SK-N-SH (cell line): ENCODE results near the gene TBC1D19. TPM values are rescaled to one million over a fixed set of nuclear protein-coding genes. Genes with fewer than 3 reads are reported as not detected.

Experiments
- CTCF ChIA-PET: fragments of 300-600, 350-600 bp; formaldehyde crosslinking; extraction: SDS; loops from one replicate; lab custom pipeline; 2021; lab: Yijun Ruan, JAX
- POLR2A ChIA-PET: fragments of 350-600 bp; sonication (Branson Sonifier 250); formaldehyde crosslinking; extraction: SDS; loops from one replicate; lab custom pipeline; 2020; ENCODE audit warnings: antibody characterized with exemption, inconsistent platforms; lab: Yijun Ruan, JAX
- DNase-seq: peaks from one replicate; pipeline ENCODE4 v3.0.0; 2012
- H2AFZ ChIP-seq: fragments of 200-600 bp; sonication (generic); 2 replicates; pipeline ENCODE4 v1.8.1; 2016; ENCODE audit warnings: antibody characterized with exemption, mild to moderate bottlenecking, low read depth
- H3F3A ChIP-seq: fragments of 200-600 bp; sonication (generic); replicated peaks from 2 replicates; pipeline ENCODE3; 2016; ENCODE audit warnings: antibody characterized with exemption, mild to moderate bottlenecking; ENCODE audit not compliant: insufficient read depth
- H3K27ac ChIP-seq, 2 experiments: fragments of 200-500 bp in 1 of 2; fragments of 200-600 bp in 1 of 2; sonication (Bioruptor generic) in 1 of 2; sonication (generic), shearing (Covaris generic) in 1 of 2; 2 replicates each; pipeline versions ENCODE4 v1.5.1 to v1.6.1; 2014 to 2016; ENCODE audit warnings: low read depth in 2 of 2, inconsistent platforms in 1 of 2, low read length in 1 of 2, mild to moderate bottlenecking in 1 of 2, mixed read lengths in 1 of 2
- H3K27me3 ChIP-seq: fragments of 200-600 bp; sonication (generic), shearing (Covaris generic); 2 replicates; pipeline ENCODE4 v1.6.1; 2016; ENCODE audit warnings: mixed run types; ENCODE audit not compliant: insufficient read depth
- H3K36me3 ChIP-seq, 2 experiments: fragments of 200-500 bp in 1 of 2; fragments of 200-600 bp in 1 of 2; sonication (Bioruptor generic) in 1 of 2; sonication (generic) in 1 of 2; replicated peaks in 1 of 2; 2 replicates each; pipeline versions ENCODE3 to v1.5.1; 2014 to 2016; ENCODE audit warnings: low read length in 1 of 2, mild to moderate bottlenecking in 1 of 2; ENCODE audit not compliant: insufficient read depth in 2 of 2, control insufficient read depth in 1 of 2
- H3K4me1 ChIP-seq, 2 experiments: fragments of 200-500 bp in 1 of 2; fragments of 200-600 bp in 1 of 2; sonication (Bioruptor generic) in 1 of 2; sonication (generic), shearing (Covaris generic) in 1 of 2; 2 replicates each; pipeline versions ENCODE4 v1.5.1 to v1.6.1; 2014 to 2016; ENCODE audit warnings: low read depth in 1 of 2, low read length in 1 of 2, mixed run types in 1 of 2; ENCODE audit not compliant: insufficient read depth in 2 of 2, control insufficient read depth in 1 of 2
- H3K4me2 ChIP-seq: fragments of 200-600 bp; sonication (generic), shearing (Covaris generic); 2 replicates; pipeline ENCODE4 v1.6.1; 2017; ENCODE audit warnings: mixed run types
- H3K4me3 ChIP-seq, 2 experiments: fragments of 200-500 bp in 1 of 2; fragments of 200-600 bp in 1 of 2; sonication (Bioruptor generic) in 1 of 2; sonication (generic), shearing (Covaris generic) in 1 of 2; 2 replicates each; pipeline versions ENCODE4 v1.5.1 to v1.8.1; 2014 to 2016; ENCODE audit warnings: low read depth in 2 of 2, inconsistent platforms in 1 of 2, low read length in 1 of 2, mild to moderate bottlenecking in 1 of 2, mixed read lengths in 1 of 2, moderate library complexity in 1 of 2
- H3K79me2 ChIP-seq: fragments of 200-600 bp; sonication (generic); 2 replicates; pipeline ENCODE4 v1.8.1; 2017; ENCODE audit warnings: mild to moderate bottlenecking; ENCODE audit not compliant: insufficient read depth
- H3K9ac ChIP-seq: fragments of 200-600 bp; sonication (generic); 2 replicates; pipeline ENCODE4 v1.6.1; 2017; ENCODE audit warnings: mixed run types
- H3K9me2 ChIP-seq: fragments of 200-600 bp; sonication (generic); 2 replicates; pipeline ENCODE4 v1.6.1; 2017; ENCODE audit warnings: mixed run types
- H3K9me3 ChIP-seq: fragments of 200-600 bp; sonication (generic); 2 replicates; pipeline ENCODE4 v1.6.1; 2017; ENCODE audit warnings: mixed run types, mild to moderate bottlenecking, moderate library complexity
- H4K20me1 ChIP-seq: fragments of 200-600 bp; sonication (generic); 2 replicates; pipeline ENCODE4 v1.6.1; 2017; ENCODE audit warnings: mild to moderate bottlenecking, mixed run types; ENCODE audit not compliant: insufficient read depth
- EP300 ChIP-seq, 2 experiments: IDR thresholded peaks; 2 replicates each; pipeline versions ENCODE4 v1.4.0 to v1.6.1; 2012; ENCODE audit warnings: borderline replicate concordance in 1 of 2, low read depth in 1 of 2, low read length in 1 of 2
- FOSL2 ChIP-seq: IDR thresholded peaks from 2 replicates; pipeline ENCODE4 v1.4.0; 2012; ENCODE audit warnings: low read depth, mild to moderate bottlenecking, moderate library complexity, borderline replicate concordance
- FOXM1 ChIP-seq: IDR thresholded peaks from 2 replicates; pipeline ENCODE4 v1.4.0; 2012; ENCODE audit warnings: low read depth, mild to moderate bottlenecking
- GABPA ChIP-seq: IDR thresholded peaks from 2 replicates; pipeline ENCODE4 v1.4.0; 2012; ENCODE audit warnings: low read depth, mild to moderate bottlenecking
- JUND ChIP-seq: IDR thresholded peaks from 2 replicates; pipeline ENCODE4 v1.4.0; 2012
- MAX ChIP-seq: IDR thresholded peaks from 2 replicates; pipeline ENCODE4 v1.4.0; 2012; ENCODE audit warnings: low read depth
- MEF2A ChIP-seq: IDR thresholded peaks from 2 replicates; pipeline ENCODE4 v1.4.0; 2012; ENCODE audit warnings: low read depth, borderline replicate concordance
- NFIC ChIP-seq: IDR thresholded peaks from 2 replicates; pipeline ENCODE4 v1.4.0; 2012; ENCODE audit warnings: borderline replicate concordance
- NRF1 ChIP-seq: IDR thresholded peaks from 2 replicates; pipeline ENCODE4 v1.6.1; 2012; ENCODE audit warnings: low read depth, mild to moderate bottlenecking, low read length
- PBX3 ChIP-seq: IDR thresholded peaks from 2 replicates; pipeline ENCODE4; 2012
- POLR2AphosphoS5 ChIP-seq: IDR thresholded peaks from 2 replicates; pipeline ENCODE4 v1.6.1; 2012; ENCODE audit warnings: low read depth, low read length
- RAD21 ChIP-seq: IDR thresholded peaks from 2 replicates; pipeline ENCODE4 v1.6.1; 2012; ENCODE audit warnings: mild to moderate bottlenecking, low read length
- RCOR1 ChIP-seq: fragments of 150-350 bp; IDR thresholded peaks from 2 replicates; pipeline ENCODE4 v1.6.1; 2017; ENCODE audit warnings: antibody characterized with exemption, low read length
- RXRA ChIP-seq: IDR thresholded peaks from 2 replicates; pipeline ENCODE4 v1.4.0; 2012; ENCODE audit warnings: low read depth, mild to moderate bottlenecking, borderline replicate concordance
- SIN3A ChIP-seq: IDR thresholded peaks from 2 replicates; pipeline ENCODE4 v1.6.1; 2012; ENCODE audit warnings: low read depth, mild to moderate bottlenecking, low read length, moderate library complexity, borderline replicate concordance
- TCF12 ChIP-seq: IDR thresholded peaks from 2 replicates; pipeline ENCODE4 v1.4.0; 2012
- TEAD4 ChIP-seq: IDR thresholded peaks from 2 replicates; pipeline ENCODE4 v1.4.0; 2012; ENCODE audit warnings: mild to moderate bottlenecking, borderline replicate concordance; ENCODE audit not compliant: insufficient read depth
- ZBTB33 ChIP-seq: IDR thresholded peaks from 2 replicates; pipeline ENCODE4 v1.4.0; 2012; ENCODE audit warnings: low read depth, borderline replicate concordance
- WGBS: methylation state at CpG from one replicate; pipeline ENCODE4 v1.1.6; 2017; ENCODE audit warnings: low lambda C conversion rate; 5-methylcytosine and 5-hydroxymethylcytosine counted together
- polyA plus RNA-seq, 3 experiments: library from polyadenylated mRNA; depleted of rRNA; stranded (reverse); fragments of >200 nt; gene quantifications; 2 replicates each; pipeline ENCODE4 v1.2.3, GENCODE V29; 2012

The TBC1D19 gene
- polyA plus RNA-seq, 1 of the 3 experiments (the other 2 are of a cell fraction) = 4.2 TPM

GRCh38 chr4:26779674-26780073, 195.8 kb downstream of the TBC1D19 start:
- ChIA-PET CTCF (no interaction called here), POLR2A (interaction anchor here (0.6 kb wide), 1 partner anchor 281 kb away, joined by 3 read pairs; no protein-coding TSS in a partner anchor)
- Histone ChIP-seq H3K27ac (peak overlapping the region in 1 of 2 experiments; percentile 26; a peak in 2 of 4 replicates), H3K9me2 (no peaks in the 10 kb centered on the region), H3K4me2 (peak overlapping the region; percentile 34; the same call in 1 of the 2 replicates), H3K79me2 (no peaks in the 10 kb centered on the region), H4K20me1 (no peaks in the 10 kb centered on the region; the same call in 1 of the 2 replicates), H3K4me1 (peaks cover 5 to 37% of the 10 kb centered on the region in 2 experiments), H3K9ac (no peak overlapping the region), H3K4me3 (no peak overlapping the region), H3K36me3 (no peaks in the 10 kb centered on the region), H3F3A (peaks cover 34% of the 10 kb centered on the region), H3K9me3 (no peaks in the 10 kb centered on the region), H2AFZ (no peak overlapping the region), H3K27me3 (no peaks in the 10 kb centered on the region)
- TF ChIP-seq POLR2AphosphoS5 (peak; percentile 42; the same call in 1 of the 2 replicates), SIN3A (peak; percentile 68; the same call in 1 of the 2 replicates), PBX3 (peak; percentile 98), NFIC (peak; percentile 99), FOXM1 (0 out of 2 replicates have a peak, but pooled peaks have one; percentile 45), MEF2A (no peak), GABPA (no peak), RXRA (peak; percentile 56; the same call in 1 of the 2 replicates), EP300 (IDR thresholded peaks at IDR 0.05; ENCODE audit: borderline replicate concordance in 1 of 2, low read depth in 1 of 2, low read length in 1 of 2) (peak; percentile 38 to 90; a peak in 3 of 4 replicates), RAD21 (no peak), ZBTB33 (0 out of 2 replicates have a peak, but pooled peaks have one; percentile 34), RCOR1 (no peak), JUND (peak; percentile 92), MAX (peak; percentile 31; the same call in 1 of the 2 replicates), TCF12 (peak; percentile 97), NRF1 (no peak), FOSL2 (peak; percentile 76), TEAD4 (peak; percentile 67; the same call in 1 of the 2 replicates)
- 56% methylated on average over 2 of the region's 2 CpGs for WGBS
- no peak for DNase-seq
